Measurements from ENCODE around the gene CYTH3. TPM values are rescaled to one million over a fixed set of nuclear protein-coding genes. Genes with fewer than 3 reads are reported as not detected.

The CYTH3 gene
- total RNA-seq, 1 donor from 2014 or later = 15.6 TPM

Other genes starting within 250 kb of the CYTH3 start
- 0.12 TPM in 1 of 2 replicates, not detected in the other for gene ANKRD61, start 241.2 kb downstream of the CYTH3 start, total RNA-seq
- 140 and 201 TPM in 2 replicates for gene EIF2AK1, start 213.4 kb downstream of the CYTH3 start, total RNA-seq
- 3.7 and 6.2 TPM in 2 replicates for gene USP42, start 167.7 kb downstream of the CYTH3 start, total RNA-seq
- 12.3 and 14.5 TPM in 2 replicates for gene FAM220A, start 76.3 kb upstream of the CYTH3 start, total RNA-seq
- gene RAC1, start 101.9 kb upstream of the CYTH3 start, total RNA-seq = 291 and 303 TPM in 2 replicates
- gene DAGLB, start 175.3 kb upstream of the CYTH3 start, total RNA-seq = 7.3 and 10.9 TPM in 2 replicates
- 78.1 and 113 TPM in 2 replicates for gene KDELR2, start 211.5 kb upstream of the CYTH3 start, total RNA-seq